GM18526 (cell line): ENCODE measurements around the gene OVCA2.

Experiments
- POLR2A ChIP-seq: IDR thresholded peaks from 3 replicates; pipeline ENCODE4 v1.6.1; 2011; ENCODE audit not compliant: insufficient read length; ENCODE audit errors: extremely low read depth

The OVCA2 gene

DNA sequence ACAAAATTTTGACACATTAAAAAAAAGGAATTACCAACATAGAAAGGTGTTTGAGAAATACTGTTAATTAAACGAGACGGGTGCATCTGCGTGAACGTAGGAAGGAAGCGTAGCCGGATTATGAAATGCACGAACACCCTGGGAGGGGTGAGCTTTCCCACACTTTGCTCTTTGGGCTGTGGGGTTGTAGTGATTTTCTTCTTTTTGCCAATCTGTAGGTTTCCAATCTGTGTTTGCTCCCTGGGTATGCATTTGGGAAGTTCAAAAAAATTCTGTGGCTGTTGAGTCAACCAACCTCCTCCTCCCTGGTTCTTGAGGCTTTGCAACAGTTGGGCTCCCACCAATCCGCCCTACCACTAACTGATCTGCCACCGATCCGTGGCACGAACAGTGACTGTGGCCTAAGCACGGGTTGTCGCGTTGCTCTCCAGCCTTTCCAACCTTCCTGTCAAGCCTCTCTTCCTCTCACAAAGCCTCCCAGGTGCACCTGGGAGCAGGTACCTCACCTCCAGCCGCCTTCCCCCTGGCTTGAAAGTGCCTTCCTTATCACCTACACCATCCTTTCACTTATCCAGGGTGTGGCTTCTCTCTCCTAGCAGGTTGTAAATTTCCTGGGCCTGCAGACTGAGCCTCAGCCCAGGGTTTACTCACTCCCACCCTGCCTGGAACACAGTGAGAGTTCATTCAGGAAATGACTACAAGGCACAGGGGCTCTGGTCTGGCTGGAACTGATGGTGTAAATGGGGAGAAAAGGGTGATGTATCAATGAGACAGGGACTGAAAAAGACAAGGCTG, 33.3 kb upstream of the OVCA2 start:
- no peak for TF ChIP-seq POLR2A

DNA sequence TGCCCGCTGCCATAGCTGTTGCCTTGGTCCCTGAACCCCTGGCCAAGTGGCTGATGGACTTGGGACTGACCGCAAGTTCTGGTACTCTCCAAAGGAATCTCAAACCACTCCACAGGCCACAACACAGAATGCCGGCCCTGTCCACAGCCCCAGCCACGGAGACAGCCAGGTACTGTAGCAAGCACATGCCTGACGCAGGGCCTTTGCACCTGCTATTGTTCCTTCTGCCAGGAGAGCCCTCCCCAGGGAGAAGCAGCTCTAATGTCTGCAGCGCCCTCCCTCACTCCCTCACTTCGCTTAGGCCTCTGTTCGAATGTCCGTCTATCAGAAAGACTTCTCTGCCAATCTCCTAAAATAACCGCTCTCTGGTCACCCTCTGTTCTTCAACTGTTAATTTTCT, 32.1 kb upstream of the OVCA2 start:
- TF ChIP-seq POLR2A: no peak

GRCh38 chr17:2011411-2012371, 30.1 kb upstream of the OVCA2 start:
- TF ChIP-seq POLR2A: no peak

DNA sequence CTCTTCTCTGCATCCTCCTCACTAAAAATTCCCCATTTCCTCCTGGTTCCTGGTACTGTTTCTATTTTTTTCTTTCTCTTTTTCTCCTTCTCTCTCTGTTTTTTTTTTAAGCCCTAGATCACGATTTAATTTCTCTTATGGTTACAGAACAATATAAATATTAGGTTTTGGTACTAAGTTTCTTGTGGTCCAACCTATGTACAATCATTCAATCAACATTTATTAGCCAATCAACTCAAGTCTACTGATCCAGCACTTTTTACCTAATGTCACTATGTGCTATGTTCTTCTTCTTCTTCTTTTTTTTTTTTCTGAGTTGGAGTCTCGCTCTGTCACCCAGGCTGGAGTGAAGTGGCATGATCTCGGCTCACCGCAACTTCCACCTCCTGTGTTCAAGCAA, 29.3 kb upstream of the OVCA2 start:
- TF ChIP-seq POLR2A: no peak

DNA sequence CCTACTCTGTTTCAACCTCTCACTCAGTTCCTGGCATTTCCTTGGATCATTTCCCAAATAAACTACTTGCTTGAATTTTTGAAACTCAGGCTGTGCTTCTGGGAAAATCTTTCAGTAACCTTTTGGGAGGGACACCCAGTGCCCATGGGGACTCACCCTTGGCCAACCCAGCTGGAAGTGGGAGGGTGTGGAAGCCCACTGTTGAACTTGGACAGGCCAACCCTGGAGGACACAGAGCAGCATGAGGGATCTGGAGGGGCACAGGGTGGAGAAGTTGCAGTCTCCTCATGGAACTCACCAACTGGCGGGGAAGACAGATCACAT, 27.9 kb upstream of the OVCA2 start:
- no peak for TF ChIP-seq POLR2A

- no peak for TF ChIP-seq POLR2A
Observed at GRCh38 chr17:2015314-2015713, 26.5 kb upstream of the OVCA2 start.

DNA sequence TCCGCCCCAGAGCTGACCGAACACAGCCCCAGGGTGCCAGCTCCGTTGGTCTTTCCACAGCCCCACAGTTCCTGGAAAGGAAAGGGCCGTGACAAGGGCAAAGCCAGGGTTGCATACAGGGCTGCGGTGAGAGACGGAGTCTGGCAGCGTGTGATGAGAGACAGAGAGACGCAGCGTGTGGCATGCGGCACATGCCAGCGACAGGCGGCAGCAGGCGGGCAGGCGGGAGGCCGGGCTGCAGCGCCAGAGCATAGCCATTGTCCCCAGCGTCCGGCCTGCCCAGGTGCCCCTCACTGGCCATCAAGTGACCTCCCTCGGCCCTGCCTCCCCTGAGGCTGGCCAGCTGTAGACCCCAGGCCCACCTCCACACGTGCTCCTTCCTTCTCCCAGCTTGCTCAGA, 25.3 kb upstream of the OVCA2 start:
- TF ChIP-seq POLR2A: no peak

DNA sequence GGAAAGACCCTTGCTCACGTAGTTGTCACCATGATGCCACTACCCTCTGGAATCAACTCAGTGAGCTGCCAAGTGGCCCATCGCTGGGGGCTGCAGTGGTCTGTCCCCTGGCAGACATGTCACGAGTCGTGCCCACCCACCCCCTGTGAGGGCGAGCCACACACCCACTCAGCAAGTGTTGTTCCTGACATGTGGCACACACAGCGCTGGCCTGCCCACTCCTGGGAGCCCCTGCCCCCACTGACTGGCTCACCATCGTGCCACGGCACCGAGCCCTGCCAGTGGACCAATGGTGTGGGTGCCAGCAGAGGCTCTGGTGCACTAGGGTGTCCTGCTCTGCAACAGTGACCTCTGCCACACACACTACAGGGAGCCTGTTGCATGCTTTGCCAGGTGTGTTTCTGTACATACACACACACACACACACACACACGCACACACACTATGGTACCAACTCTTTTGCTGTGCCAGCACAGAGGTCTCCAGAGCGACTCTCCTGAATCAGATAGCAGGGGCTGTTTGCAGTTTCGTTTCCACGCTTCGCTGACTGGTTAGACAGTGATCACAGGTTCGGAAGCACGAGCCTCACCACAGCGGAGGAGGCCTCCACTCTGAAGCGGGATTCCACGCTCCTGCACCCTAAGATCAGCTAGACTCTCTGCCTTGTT, 24.4 kb upstream of the OVCA2 start:
- TF ChIP-seq POLR2A: no peak

- TF ChIP-seq POLR2A: no peak
Observed at GRCh38 chr17:2018716-2019510, 22.9 kb upstream of the OVCA2 start.

- TF ChIP-seq POLR2A: no peak
Observed at GRCh38 chr17:2019723-2020122, 22.1 kb upstream of the OVCA2 start.

DNA sequence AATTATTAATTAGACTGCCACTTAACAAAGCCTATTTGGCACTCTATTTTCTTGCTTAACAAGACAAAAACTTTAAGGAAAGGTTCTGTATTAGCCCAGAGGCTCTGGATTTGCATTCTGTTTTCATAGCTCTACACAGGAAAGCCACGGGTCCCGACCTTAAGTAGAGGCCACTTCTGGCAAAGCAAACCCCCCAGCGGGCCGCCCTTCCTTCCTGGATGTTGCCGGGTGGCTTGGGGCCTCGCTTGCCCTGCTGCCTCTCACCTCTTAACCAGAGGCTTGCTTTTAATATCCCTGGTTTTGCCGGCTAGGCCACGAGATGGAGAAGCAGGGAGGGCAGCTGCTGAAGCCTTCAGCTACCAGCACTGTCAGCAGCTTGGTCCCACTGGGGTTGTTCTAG, 21.1 kb upstream of the OVCA2 start:
- no peak for TF ChIP-seq POLR2A

GRCh38 chr17:2022647-2023240, 19.1 kb upstream of the OVCA2 start:
- no peak for TF ChIP-seq POLR2A

- no peak for TF ChIP-seq POLR2A
Observed at GRCh38 chr17:2023256-2023655, 18.6 kb upstream of the OVCA2 start.

GRCh38 chr17:2023692-2024571, 17.9 kb upstream of the OVCA2 start:
- TF ChIP-seq POLR2A: no peak
